ENCODE data around the gene WSB1.

WSB1 gene

DNA sequence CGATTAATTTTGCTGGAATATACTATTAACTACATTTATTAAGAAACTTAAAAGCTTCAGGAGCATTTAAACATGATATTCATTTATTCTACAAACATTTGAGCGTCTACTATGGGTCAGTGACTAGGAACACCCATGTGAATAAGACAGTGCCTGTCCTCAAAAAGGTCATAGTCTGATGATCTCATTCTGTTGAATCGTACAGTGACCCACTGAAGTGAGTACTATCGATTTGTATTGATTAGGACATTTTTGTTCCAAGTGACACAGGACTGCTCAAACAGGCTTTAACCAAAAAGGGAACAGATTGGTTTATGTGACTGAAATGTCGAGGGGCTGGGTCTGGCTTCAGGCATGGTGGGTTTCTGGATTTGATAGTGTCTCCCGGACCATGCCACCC, 68.6 kb downstream of the WSB1 start:
- DNase-seq: no peak

DNA sequence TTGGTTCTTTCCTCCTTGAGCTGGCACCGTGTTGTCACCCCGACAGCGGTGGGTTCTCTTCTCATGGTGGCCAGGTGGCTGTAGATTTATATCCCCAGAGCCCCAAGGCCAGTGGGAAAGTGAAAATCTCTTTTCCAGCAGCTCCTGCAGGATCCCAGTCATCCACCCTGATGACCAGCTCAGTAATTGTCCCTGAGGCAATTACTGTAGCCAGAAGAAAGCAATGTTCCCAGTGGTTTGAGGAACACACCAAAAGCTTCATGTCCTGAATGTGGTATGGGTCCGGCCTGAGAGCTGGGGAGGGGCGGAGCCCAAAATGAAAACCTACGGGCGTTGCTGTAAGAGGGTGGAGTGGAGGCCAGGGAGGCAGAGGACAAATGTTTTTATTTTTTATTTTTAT, 69.0 kb downstream of the WSB1 start:
- no peak for DNase-seq

DNA sequence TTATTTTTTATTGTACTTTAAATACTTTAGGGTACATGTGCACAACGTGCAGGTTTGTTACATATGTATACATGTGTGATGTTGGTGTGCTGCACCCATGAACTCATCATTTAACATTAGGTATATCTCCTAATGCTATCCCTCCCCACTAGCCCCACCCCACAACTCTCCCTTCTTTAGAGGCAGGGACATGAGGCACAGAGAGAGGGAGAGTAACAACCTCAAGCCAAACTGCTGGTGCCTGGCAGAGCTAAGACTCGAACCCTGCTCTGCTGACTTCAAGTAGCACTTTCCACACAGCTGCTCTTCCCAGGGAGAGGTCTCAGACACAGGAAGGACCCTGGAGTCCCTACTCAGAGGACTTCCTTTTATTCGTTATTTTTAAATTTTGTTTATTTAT, 69.4 kb downstream of the WSB1 start:
- DNase-seq: no peak
